PFSK-1 (cell line): ENCODE results near the gene GINS1.

Experiments used
- FOXP2 ChIP-seq: optimal IDR thresholded peaks from 2 replicates; pipeline ENCODE3; 2011; ENCODE audit warnings: borderline replicate concordance, control low read depth, inconsistent platforms; ENCODE audit not compliant: insufficient read depth; ENCODE audit errors: extremely low read length, extremely low read depth
- POLR2AphosphoS5 ChIP-seq: IDR thresholded peaks from 2 replicates; pipeline ENCODE4 v1.6.1; 2012; ENCODE audit warnings: low read depth, mild to moderate bottlenecking, control low read depth, low read length, moderate library complexity
- SIN3A ChIP-seq: IDR thresholded peaks from 2 replicates; pipeline ENCODE4 v1.6.1; 2012; ENCODE audit warnings: mild to moderate bottlenecking, low read length, moderate library complexity, borderline replicate concordance; ENCODE audit not compliant: insufficient read depth
- TAF1 ChIP-seq: IDR thresholded peaks from 2 replicates; pipeline ENCODE4 v1.6.1; 2012; ENCODE audit warnings: low read length, control low read depth, borderline replicate concordance; ENCODE audit not compliant: insufficient read depth
- TF ChIP-seq, protein P1 (sequence below), 2 experiments: IDR thresholded peaks; 2 replicates each; pipeline versions ENCODE4 v1.6.1 to v1.8.0; 2011 to 2012; ENCODE audit warnings: low read depth in 2 of 2, low read length in 2 of 2, control low read depth in 1 of 2, inconsistent platforms in 1 of 2, mild to moderate bottlenecking in 1 of 2, moderate library complexity in 1 of 2; ENCODE audit not compliant: insufficient read depth in 1 of 2

DNA sequence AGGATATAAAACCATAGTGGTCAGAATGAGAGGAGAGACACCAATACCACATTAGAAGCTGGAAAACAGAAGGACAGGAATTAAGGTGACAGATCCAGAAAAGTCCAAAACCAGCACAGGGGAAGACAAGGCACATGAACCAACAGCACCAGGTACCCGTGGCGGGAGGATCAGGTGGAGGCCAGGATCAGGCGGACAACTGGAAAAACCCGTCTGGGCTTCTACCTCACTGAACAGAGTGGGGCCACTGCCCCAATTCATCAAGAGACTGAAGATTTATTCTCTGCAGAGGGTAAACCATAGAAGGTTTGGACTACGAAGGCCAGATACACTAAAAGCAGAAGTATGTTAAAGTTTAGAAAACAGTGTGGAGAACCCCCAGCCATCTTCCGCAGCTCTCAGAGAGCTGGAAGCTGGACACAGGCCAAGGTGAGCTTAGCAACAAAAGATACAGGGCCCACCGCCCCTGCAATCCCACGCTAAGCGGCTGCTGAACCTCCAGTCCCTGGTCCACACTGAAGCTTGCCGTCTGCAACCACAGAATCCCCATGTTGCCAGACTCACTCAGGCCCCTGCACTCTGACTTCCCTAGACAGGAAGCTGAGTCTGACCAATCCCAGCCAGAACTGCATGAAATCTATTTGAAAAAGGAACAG lies 46.7 kb upstream of the GINS1 start:
- TF ChIP-seq TAF1: no peak
- TF ChIP-seq POLR2AphosphoS5: no peak
- TF ChIP-seq, protein P1, sequence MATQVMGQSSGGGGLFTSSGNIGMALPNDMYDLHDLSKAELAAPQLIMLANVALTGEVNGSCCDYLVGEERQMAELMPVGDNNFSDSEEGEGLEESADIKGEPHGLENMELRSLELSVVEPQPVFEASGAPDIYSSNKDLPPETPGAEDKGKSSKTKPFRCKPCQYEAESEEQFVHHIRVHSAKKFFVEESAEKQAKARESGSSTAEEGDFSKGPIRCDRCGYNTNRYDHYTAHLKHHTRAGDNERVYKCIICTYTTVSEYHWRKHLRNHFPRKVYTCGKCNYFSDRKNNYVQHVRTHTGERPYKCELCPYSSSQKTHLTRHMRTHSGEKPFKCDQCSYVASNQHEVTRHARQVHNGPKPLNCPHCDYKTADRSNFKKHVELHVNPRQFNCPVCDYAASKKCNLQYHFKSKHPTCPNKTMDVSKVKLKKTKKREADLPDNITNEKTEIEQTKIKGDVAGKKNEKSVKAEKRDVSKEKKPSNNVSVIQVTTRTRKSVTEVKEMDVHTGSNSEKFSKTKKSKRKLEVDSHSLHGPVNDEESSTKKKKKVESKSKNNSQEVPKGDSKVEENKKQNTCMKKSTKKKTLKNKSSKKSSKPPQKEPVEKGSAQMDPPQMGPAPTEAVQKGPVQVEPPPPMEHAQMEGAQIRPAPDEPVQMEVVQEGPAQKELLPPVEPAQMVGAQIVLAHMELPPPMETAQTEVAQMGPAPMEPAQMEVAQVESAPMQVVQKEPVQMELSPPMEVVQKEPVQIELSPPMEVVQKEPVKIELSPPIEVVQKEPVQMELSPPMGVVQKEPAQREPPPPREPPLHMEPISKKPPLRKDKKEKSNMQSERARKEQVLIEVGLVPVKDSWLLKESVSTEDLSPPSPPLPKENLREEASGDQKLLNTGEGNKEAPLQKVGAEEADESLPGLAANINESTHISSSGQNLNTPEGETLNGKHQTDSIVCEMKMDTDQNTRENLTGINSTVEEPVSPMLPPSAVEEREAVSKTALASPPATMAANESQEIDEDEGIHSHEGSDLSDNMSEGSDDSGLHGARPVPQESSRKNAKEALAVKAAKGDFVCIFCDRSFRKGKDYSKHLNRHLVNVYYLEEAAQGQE (IDR thresholded peaks at IDR 0.05; ENCODE audit: insufficient read depth in 1 of 2, low read depth in 2 of 2, low read length in 2 of 2): no peak
- no peak for TF ChIP-seq SIN3A
- no peak for TF ChIP-seq FOXP2
